SJCRH30 (cell line): ENCODE measurements around the gene TLK2. TPM values are rescaled to one million over a fixed set of nuclear protein-coding genes. Genes with fewer than 3 reads are reported as not detected.

ENCODE experiments used
- total RNA-seq: library from RNA; depleted of rRNA; stranded (reverse); fragments of >200 nt; shearing (Covaris generic); gene quantifications from 2 replicates; pipeline ENCODE4 v1.2.3, GENCODE V29; 2014; rRNA removed

TLK2 gene
- total RNA-seq, 1 experiment from 2014 or later: 59.5 TPM

Other genes starting within 250 kb of the TLK2 start
- gene EFCAB3, start 98.3 kb upstream of the TLK2 start, total RNA-seq: not detected in 2 replicates
- 30.1 and 33.8 TPM in 2 replicates for gene METTL2A, start 54.9 kb upstream of the TLK2 start, total RNA-seq
- gene MRC2, start 148.8 kb downstream of the TLK2 start, total RNA-seq: 4.4 and 4.5 TPM in 2 replicates